SH-SY5Y (cell line): ENCODE results near the gene INF2.

ENCODE experiments used
- GATA2 ChIP-seq: IDR thresholded peaks from 2 replicates; pipeline ENCODE4 v1.6.1; 2011; ENCODE audit warnings: mild to moderate bottlenecking, low read depth, low read length
- GATA3 ChIP-seq: IDR thresholded peaks from 2 replicates; pipeline ENCODE4 v1.6.1; 2011; ENCODE audit warnings: low read depth, mild to moderate bottlenecking, low read length, moderate library complexity

- TF ChIP-seq GATA2 (no peak), GATA3 (no peak)
Observed at GRCh38 chr14:104730487-104730886, 41.1 kb downstream of the INF2 start.
